Stomach (tissue), 4 donors: ENCODE results near the gene NBPF9.
"Not testable (repeated sequence)": the region's sequence is repeated elsewhere in the genome, so short reads cannot be mapped to it uniquely, and the experiment has no call there.

Source experiments
- POLR2A ChIP-seq, 4 donors: fragments of 450-650 bp; IDR thresholded peaks; one replicate each; pipeline ENCODE4 v1.6.1; 2016; ENCODE audit warnings: antibody characterized with exemption in 4 of 4, control low read depth in 2 of 4, mild to moderate bottlenecking in 1 of 4, moderate library complexity in 1 of 4
- TF ChIP-seq, protein P1 (sequence below), 7 experiments: fragments of 450-650 bp in 4 of 7; fragments of 200-600 bp in 3 of 7; sonication (generic) in 3 of 7; IDR thresholded peaks; one replicate each; pipeline ENCODE4 v1.5.1; 2016 to 2019; ENCODE audit warnings: antibody characterized with exemption in 7 of 7, control low read depth in 2 of 7, mild to moderate bottlenecking in 1 of 7

DNA sequence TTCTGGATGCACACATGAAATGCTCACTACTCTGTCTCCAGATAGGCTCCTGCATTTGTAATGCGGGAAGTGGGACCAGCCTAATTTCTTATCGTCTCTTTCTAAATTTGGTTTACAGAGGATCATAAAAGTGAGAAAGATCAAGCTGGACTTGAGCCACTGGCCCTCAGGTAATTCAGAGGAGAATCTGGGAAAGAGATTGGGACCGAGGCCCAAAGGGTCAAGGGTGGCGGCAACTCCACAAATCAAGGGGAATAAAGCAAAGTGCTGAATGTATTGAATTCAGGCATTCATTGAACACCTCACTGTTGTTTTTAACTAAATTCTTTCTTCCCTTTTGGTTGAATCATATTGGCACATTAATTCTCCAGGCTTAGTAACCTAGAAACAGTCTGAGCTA lies 95.0 kb downstream of the NBPF9 start:
- TF ChIP-seq, protein P1, sequence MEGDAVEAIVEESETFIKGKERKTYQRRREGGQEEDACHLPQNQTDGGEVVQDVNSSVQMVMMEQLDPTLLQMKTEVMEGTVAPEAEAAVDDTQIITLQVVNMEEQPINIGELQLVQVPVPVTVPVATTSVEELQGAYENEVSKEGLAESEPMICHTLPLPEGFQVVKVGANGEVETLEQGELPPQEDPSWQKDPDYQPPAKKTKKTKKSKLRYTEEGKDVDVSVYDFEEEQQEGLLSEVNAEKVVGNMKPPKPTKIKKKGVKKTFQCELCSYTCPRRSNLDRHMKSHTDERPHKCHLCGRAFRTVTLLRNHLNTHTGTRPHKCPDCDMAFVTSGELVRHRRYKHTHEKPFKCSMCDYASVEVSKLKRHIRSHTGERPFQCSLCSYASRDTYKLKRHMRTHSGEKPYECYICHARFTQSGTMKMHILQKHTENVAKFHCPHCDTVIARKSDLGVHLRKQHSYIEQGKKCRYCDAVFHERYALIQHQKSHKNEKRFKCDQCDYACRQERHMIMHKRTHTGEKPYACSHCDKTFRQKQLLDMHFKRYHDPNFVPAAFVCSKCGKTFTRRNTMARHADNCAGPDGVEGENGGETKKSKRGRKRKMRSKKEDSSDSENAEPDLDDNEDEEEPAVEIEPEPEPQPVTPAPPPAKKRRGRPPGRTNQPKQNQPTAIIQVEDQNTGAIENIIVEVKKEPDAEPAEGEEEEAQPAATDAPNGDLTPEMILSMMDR (IDR thresholded peaks at IDR 0.05) = not testable (repeated sequence)
- TF ChIP-seq POLR2A (IDR thresholded peaks at IDR 0.05) = not testable (repeated sequence)
